DMS 273 (cell line): Measurements from ENCODE around the gene KCTD6.
A peak's percentile ranks its signal among the peaks of the same experiment; 100 is the strongest.

Source experiments
- DNase-seq: peaks from one replicate; lab custom pipeline; 2025; ENCODE audit not compliant: unreplicated experiment; lab: John Stamatoyannopoulos, UW

Gene KCTD6

GRCh38 chr3:58491506-58492402 is at the start of gene KCTD6:
Gene KCTD6, plus strand, starts transcription at chr3:58492096. Its CDS starts 6,660 bp downstream, at chr3:58498756.
- DNase-seq, result peak; percentile 95

- no peak for DNase-seq
These were observed 39.7 kb upstream of the KCTD6 start for GRCh38 chr3:58452176-58452575.

GRCh38 chr3:58459160-58459559 is 32.7 kb upstream of the KCTD6 start:
- no peak for DNase-seq

- DNase-seq, result no peak
These were observed 29.1 kb upstream of the KCTD6 start for GRCh38 chr3:58462829-58463180.

GRCh38 chr3:58463181-58463941 is 28.5 kb upstream of the KCTD6 start:
- peak; percentile 89 for DNase-seq

- DNase-seq, result no peak
These were observed 28.0 kb upstream of the KCTD6 start for GRCh38 chr3:58463942-58464271.

- peak; percentile 17 for DNase-seq
These were observed 27.0 kb upstream of the KCTD6 start for GRCh38 chr3:58464866-58465265.

- no peak for DNase-seq
These were observed 24.9 kb upstream of the KCTD6 start for GRCh38 chr3:58466899-58467563.

GRCh38 chr3:58469096-58469495 is 22.8 kb upstream of the KCTD6 start:
- no peak for DNase-seq

- no peak for DNase-seq
These were observed 21.4 kb upstream of the KCTD6 start for GRCh38 chr3:58470363-58471024.

- peak; percentile 89 for DNase-seq
These were observed 20.6 kb upstream of the KCTD6 start for GRCh38 chr3:58471025-58471887.

GRCh38 chr3:58473275-58473674 is 18.6 kb upstream of the KCTD6 start:
- no peak for DNase-seq

- DNase-seq, result no peak
These were observed 17.5 kb upstream of the KCTD6 start for GRCh38 chr3:58474348-58474911.

GRCh38 chr3:58474967-58475578 is 16.8 kb upstream of the KCTD6 start:
- no peak for DNase-seq

GRCh38 chr3:58478781-58479180 is 13.1 kb upstream of the KCTD6 start:
- DNase-seq, result no peak

- DNase-seq, result no peak
These were observed 11.6 kb upstream of the KCTD6 start for GRCh38 chr3:58480309-58480708.

GRCh38 chr3:58482917-58483636 is 8.8 kb upstream of the KCTD6 start:
- no peak for DNase-seq

GRCh38 chr3:58484045-58484721 is 7.7 kb upstream of the KCTD6 start:
- peak; percentile 9 for DNase-seq
